GM23248 (cell line): ENCODE results near the gene PANK4. TPM values are rescaled to one million over a fixed set of nuclear protein-coding genes. Genes with fewer than 3 reads are reported as not detected.
"Not testable (repeated sequence)": the region's sequence is repeated elsewhere in the genome, so short reads cannot be mapped to it uniquely, and the experiment has no call there.

Source experiments
- DNase-seq: peaks from one replicate; pipeline ENCODE4 v3.0.0-alpha.2; 2015
- H2AFZ ChIP-seq: fragments of 200-600 bp; sonication (generic); 2 replicates; pipeline ENCODE4 v1.6.1; 2016; ENCODE audit warnings: antibody characterized with exemption
- H3F3A ChIP-seq: fragments of 200-600 bp; sonication (generic); 2 replicates; pipeline ENCODE4 v1.6.1; 2016; ENCODE audit warnings: mild to moderate bottlenecking, antibody characterized with exemption, mixed run types; ENCODE audit not compliant: insufficient read depth
- H3K27ac ChIP-seq: fragments of 200-600 bp; sonication (generic); 2 replicates; pipeline ENCODE4 v1.5.1; 2016; ENCODE audit warnings: mild to moderate bottlenecking
- H3K27me3 ChIP-seq: fragments of 200-600 bp; sonication (generic); replicated peaks from 2 replicates; pipeline ENCODE4 v1.6.1; 2016; ENCODE audit warnings: mild to moderate bottlenecking; ENCODE audit not compliant: insufficient read depth
- H3K36me3 ChIP-seq: fragments of 200-600 bp; sonication (generic); 2 replicates; pipeline ENCODE4 v1.6.1; 2016; ENCODE audit warnings: low read depth, mild to moderate bottlenecking
- H3K4me1 ChIP-seq: fragments of 200-600 bp; sonication (generic); 2 replicates; pipeline ENCODE4 v1.6.1; 2016; ENCODE audit warnings: mild to moderate bottlenecking; ENCODE audit not compliant: insufficient read depth
- H3K4me2 ChIP-seq: fragments of 200-600 bp; sonication (generic); one replicate; pipeline ENCODE4 v1.6.1; 2016; ENCODE audit warnings: mild to moderate bottlenecking; ENCODE audit not compliant: unreplicated experiment
- H3K4me3 ChIP-seq: fragments of 200-600 bp; sonication (generic); 2 replicates; pipeline ENCODE4 v1.5.1; 2016; ENCODE audit warnings: mild to moderate bottlenecking
- H3K79me2 ChIP-seq: fragments of 200-600 bp; sonication (generic); 2 replicates; pipeline ENCODE4 v1.6.1; 2016; ENCODE audit warnings: mild to moderate bottlenecking; ENCODE audit not compliant: insufficient read depth
- H3K9ac ChIP-seq: fragments of 200-600 bp; sonication (generic); 2 replicates; pipeline ENCODE4 v1.6.1; 2016; ENCODE audit warnings: mild to moderate bottlenecking
- H3K9me2 ChIP-seq: fragments of 200-600 bp; sonication (generic); 2 replicates; pipeline ENCODE4 v1.6.1; 2016; ENCODE audit warnings: mixed run types, mild to moderate bottlenecking, moderate library complexity; ENCODE audit not compliant: insufficient read depth
- H3K9me3 ChIP-seq: fragments of 200-600 bp; sonication (generic); one replicate; pipeline ENCODE4 v1.6.1; 2017; ENCODE audit warnings: low read depth
- H4K20me1 ChIP-seq: fragments of 200-600 bp; sonication (generic); 2 replicates; pipeline ENCODE4 v1.6.0; 2016; ENCODE audit not compliant: insufficient read depth
- EZH2 ChIP-seq: fragments of 200-600 bp; sonication (generic); IDR thresholded peaks from 2 replicates; pipeline ENCODE4 v1.6.1; 2018; ENCODE audit warnings: antibody characterized with exemption, mild to moderate bottlenecking; ENCODE audit not compliant: insufficient read depth, poor library complexity, severe bottlenecking
- EZH2phosphoT487 ChIP-seq: fragments of 200-600 bp; sonication (generic); IDR thresholded peaks from 2 replicates; pipeline ENCODE4 v1.6.1; 2018; ENCODE audit warnings: antibody characterized with exemption, moderate library complexity, mild to moderate bottlenecking, low read depth; ENCODE audit not compliant: insufficient read depth
- WGBS, 2 experiments: methylation state at CpG; one replicate each; pipeline ENCODE4 v1.1.6; 2015 to 2017; ENCODE audit warnings: low lambda C conversion rate in 2 of 2, low coverage in 1 of 2; ENCODE audit errors: missing lambda C conversion rate in 2 of 2; 5-methylcytosine and 5-hydroxymethylcytosine counted together
- in situ Hi-C: fragments of 300-500 bp; cut with MboI; formaldehyde crosslinking; loops from 2 replicates; pipeline ENCODE4 v1.15.0; 2020
- polyA plus RNA-seq: library from polyadenylated mRNA; unstranded; fragments of >200 nt; fragmentation: Nextera tagmentation; extraction: Ambion mirVana; gene quantifications from 2 replicates; pipeline ENCODE4 v1.2.1, GENCODE V29; 2016
- total RNA-seq: library from RNA; depleted of rRNA; stranded (reverse); fragments of >200 nt; shearing (Covaris generic); gene quantifications from 2 replicates; pipeline ENCODE4 v1.2.3, GENCODE V29; 2014

The PANK4 gene
- total and polyA plus RNA-seq, 2 experiments from 2014 or later: 15.5 to 29.7 TPM

GRCh38 chr1:2552189-2552588 is 25.8 kb upstream of the PANK4 start:
- Histone ChIP-seq H3K79me2 (no peaks in the 10 kb centered on the region), H3K9me3 (no peaks in the 10 kb centered on the region), H3K4me3 (no peak overlapping the region), H3K4me2 (no peak overlapping the region), H3F3A (peaks cover 4% of the 10 kb centered on the region; the same call in 1 of the 2 replicates), H3K27ac (no peak overlapping the region), H2AFZ (no peak overlapping the region), H3K36me3 (no peaks in the 10 kb centered on the region), H4K20me1 (no peaks in the 10 kb centered on the region), H3K27me3 (no peaks in the 10 kb centered on the region), H3K9me2 (no peaks in the 10 kb centered on the region), H3K4me1 (peaks cover 15% of the 10 kb centered on the region), H3K9ac (no peak overlapping the region)
- in situ Hi-C loops: no loop called here
- TF ChIP-seq EZH2phosphoT487: no peak
- TF ChIP-seq EZH2: no peak
- 87 to 88% methylated on average over 17 to 24 of the region's 26 CpGs for WGBS, 2 experiments
- DNase-seq: no peak

GRCh38 chr1:2551544-2551943 is 25.1 kb upstream of the PANK4 start:
- H2AFZ ChIP-seq, H3K27ac ChIP-seq, H3K79me2 ChIP-seq, DNase-seq, H3F3A ChIP-seq, H3K9ac ChIP-seq, H3K9me3 ChIP-seq, H3K4me2 ChIP-seq, H3K9me2 ChIP-seq, H3K27me3 ChIP-seq, H3K4me3 ChIP-seq, in situ Hi-C loops, H4K20me1 ChIP-seq, H3K36me3 ChIP-seq: not testable (repeated sequence)
- 71 to 75% methylated on average over 9 of the region's 9 CpGs for WGBS, 2 experiments
- H3K4me1 ChIP-seq: peaks cover 10% of the 10 kb centered on the region

GRCh38 chr1:2550309-2550861 is 24.0 kb upstream of the PANK4 start:
- H3K79me2 ChIP-seq, H3K27me3 ChIP-seq, H2AFZ ChIP-seq, H3K27ac ChIP-seq, H3K36me3 ChIP-seq, in situ Hi-C loops, DNase-seq, H3K9me2 ChIP-seq, H3F3A ChIP-seq, H3K9ac ChIP-seq, H3K9me3 ChIP-seq, H3K4me2 ChIP-seq, H4K20me1 ChIP-seq, H3K4me3 ChIP-seq: not testable (repeated sequence)
- whole genome bisulfite sequencing, 2 experiments: 52 to 55% methylated on average over 11 to 12 of the region's 12 CpGs
- peaks cover 10% of the 10 kb centered on the region for H3K4me1 ChIP-seq

GRCh38 chr1:2549367-2550029 is 23.1 kb upstream of the PANK4 start:
- H3K9me2 ChIP-seq, H3K9me3 ChIP-seq, H3K79me2 ChIP-seq, H3K36me3 ChIP-seq, H3K4me2 ChIP-seq, H4K20me1 ChIP-seq, H3K4me3 ChIP-seq, H3K27me3 ChIP-seq, H3F3A ChIP-seq, DNase-seq: not testable (repeated sequence)
- in situ Hi-C loops: loop anchor here (10.0 kb wide), 1 partner anchor 135 kb away; the partner anchor contains the start of gene PEX10
- Histone ChIP-seq H2AFZ (peak overlapping the region; percentile 72), H3K27ac (peak overlapping the region; percentile 63; the same call in 1 of the 2 replicates), H3K4me1 (peaks cover 10% of the 10 kb centered on the region), H3K9ac (peak overlapping the region; percentile 72)
- WGBS, 2 experiments: 87 to 90% methylated on average over 15 to 27 of the region's 28 CpGs
